GM18870 (cell line): Measurements from ENCODE around the gene HSD11B2.

Experiments used
- ATAC-seq: cut with Tn5 transposase; IDR thresholded peaks from one replicate; pipeline ENCODE4 v1.9.1; 2021; ENCODE audit warnings: moderate library complexity; ENCODE audit not compliant: unreplicated experiment

HSD11B2 gene

GRCh38 chr16:67448580-67448979, 17.7 kb downstream of the HSD11B2 start:
- ATAC-seq: no peak

- ATAC-seq: no peak
Observed at GRCh38 chr16:67449336-67449735, 18.4 kb downstream of the HSD11B2 start.

- no peak for ATAC-seq
Observed at GRCh38 chr16:67449739-67450138, 18.8 kb downstream of the HSD11B2 start.

- ATAC-seq: no peak
Observed at GRCh38 chr16:67451061-67451703, 20.3 kb downstream of the HSD11B2 start.

GRCh38 chr16:67451704-67452435, 20.9 kb downstream of the HSD11B2 start:
- no peak for ATAC-seq

GRCh38 chr16:67454104-67454503, 23.2 kb downstream of the HSD11B2 start:
- ATAC-seq: no peak

- no peak for ATAC-seq
Observed at GRCh38 chr16:67454852-67455251, 23.9 kb downstream of the HSD11B2 start.

- ATAC-seq: no peak
Observed at GRCh38 chr16:67456391-67457081, 25.6 kb downstream of the HSD11B2 start.

GRCh38 chr16:67457611-67458010, 26.7 kb downstream of the HSD11B2 start:
- no peak for ATAC-seq

GRCh38 chr16:67458121-67458641, 27.3 kb downstream of the HSD11B2 start:
- no peak for ATAC-seq

- no peak for ATAC-seq
Observed at GRCh38 chr16:67459066-67459860, 28.3 kb downstream of the HSD11B2 start.

- no peak for ATAC-seq
Observed at GRCh38 chr16:67459861-67460150, 28.9 kb downstream of the HSD11B2 start.

GRCh38 chr16:67460168-67460567, 29.2 kb downstream of the HSD11B2 start:
- ATAC-seq: no peak

GRCh38 chr16:67460961-67461360, 30.0 kb downstream of the HSD11B2 start:
- ATAC-seq: no peak

- no peak for ATAC-seq
Observed at GRCh38 chr16:67461600-67462278, 30.8 kb downstream of the HSD11B2 start.

- ATAC-seq: no peak
Observed at GRCh38 chr16:67462279-67462655, 31.3 kb downstream of the HSD11B2 start.

GRCh38 chr16:67463059-67463458, 32.1 kb downstream of the HSD11B2 start:
- ATAC-seq: no peak

- no peak for ATAC-seq
Observed at GRCh38 chr16:67463691-67464090, 32.8 kb downstream of the HSD11B2 start.

GRCh38 chr16:67464565-67464964, 33.6 kb downstream of the HSD11B2 start:
- no peak for ATAC-seq

GRCh38 chr16:67466581-67466980, 35.7 kb downstream of the HSD11B2 start:
- no peak for ATAC-seq

GRCh38 chr16:67468731-67469130, 37.8 kb downstream of the HSD11B2 start:
- ATAC-seq: no peak
